ENCODE measurements around the gene DUSP16.

Gene DUSP16

GRCh38 chr12:12465522-12465921 is 97.1 kb downstream of the DUSP16 start:
- DNase-seq: no peak

GRCh38 chr12:12461923-12462315 is 100.7 kb downstream of the DUSP16 start:
- no peak for DNase-seq

- no peak for DNase-seq
Measured at GRCh38 chr12:12460935-12461922, 101.4 kb downstream of the DUSP16 start.

- DNase-seq: no peak
Measured at GRCh38 chr12:12456637-12457036, 106.0 kb downstream of the DUSP16 start.

- no peak for DNase-seq
Measured at GRCh38 chr12:12454315-12454714, 108.3 kb downstream of the DUSP16 start.

GRCh38 chr12:12453635-12454034 is 109.0 kb downstream of the DUSP16 start:
- DNase-seq: no peak

GRCh38 chr12:12452326-12452902 is 110.2 kb downstream of the DUSP16 start:
- no peak for DNase-seq

GRCh38 chr12:12451098-12451497 is 111.6 kb downstream of the DUSP16 start:
- no peak for DNase-seq

- DNase-seq: no peak
Measured at GRCh38 chr12:12450043-12450471, 112.6 kb downstream of the DUSP16 start.

- DNase-seq: no peak
Measured at GRCh38 chr12:12449533-12450025, 113.1 kb downstream of the DUSP16 start.

GRCh38 chr12:12447837-12448236 is 114.8 kb downstream of the DUSP16 start:
- DNase-seq: no peak

GRCh38 chr12:12447236-12447635 is 115.4 kb downstream of the DUSP16 start:
- DNase-seq: no peak

GRCh38 chr12:12446786-12447185 is 115.9 kb downstream of the DUSP16 start:
- no peak for DNase-seq

- no peak for DNase-seq
Measured at GRCh38 chr12:12445882-12446181, 116.8 kb downstream of the DUSP16 start.

- no peak for DNase-seq
Measured at GRCh38 chr12:12445165-12445881, 117.3 kb downstream of the DUSP16 start.

- no peak for DNase-seq
Measured at GRCh38 chr12:12443431-12443878, 119.2 kb downstream of the DUSP16 start.

GRCh38 chr12:12442548-12443071 is 120.1 kb downstream of the DUSP16 start:
- no peak for DNase-seq

- no peak for DNase-seq
Measured at GRCh38 chr12:12441843-12442461, 120.7 kb downstream of the DUSP16 start.

- no peak for DNase-seq
Measured at GRCh38 chr12:12441429-12441807, 121.2 kb downstream of the DUSP16 start.

GRCh38 chr12:12440784-12441428 is 121.8 kb downstream of the DUSP16 start:
- DNase-seq: no peak

GRCh38 chr12:12439636-12440035 is 123.0 kb downstream of the DUSP16 start:
- no peak for DNase-seq

GRCh38 chr12:12436831-12437345 is 125.8 kb downstream of the DUSP16 start:
- DNase-seq: no peak
